GM12865 (cell line): Measurements from ENCODE around the gene GPR139.

ENCODE experiments used
- DNase-seq: peaks from one replicate; pipeline ENCODE4 v3.0.0; 2010; ENCODE audit warnings: low read depth
- H3K4me3 ChIP-seq: 2 replicates; pipeline ENCODE4 v1.5.1; 2011; ENCODE audit warnings: mild to moderate bottlenecking, low read depth, low read length, control low read depth
- CTCF ChIP-seq: IDR thresholded peaks from 2 replicates; pipeline ENCODE4 v1.5.1; 2011; ENCODE audit warnings: low read length, control low read depth, low read depth, inconsistent platforms; ENCODE audit not compliant: insufficient read depth; ENCODE audit errors: missing control alignments

The GPR139 gene

DNA sequence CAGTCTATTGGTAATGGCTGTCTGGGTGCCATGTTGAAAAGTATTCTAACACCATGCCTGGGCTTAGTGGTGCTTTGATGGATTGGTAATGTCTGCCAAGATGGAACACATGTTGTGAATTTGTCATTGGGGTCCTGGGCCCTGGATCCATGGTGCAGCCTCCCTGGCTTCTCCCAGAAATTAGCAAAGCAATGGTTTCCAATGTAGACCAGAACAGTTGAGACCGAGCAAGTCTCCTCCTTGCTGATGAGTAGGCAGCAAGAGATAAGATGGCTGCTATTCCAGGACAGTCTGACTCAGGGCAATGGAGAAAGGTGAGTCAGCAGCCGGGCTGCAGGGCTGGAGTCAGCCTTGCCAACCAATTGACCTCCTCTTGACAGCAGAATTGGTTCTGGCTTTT is 30.8 kb downstream of the GPR139 start:
- H3K4me3 ChIP-seq, result no peak overlapping the region
- no peak for DNase-seq
- no peak for TF ChIP-seq CTCF

DNA sequence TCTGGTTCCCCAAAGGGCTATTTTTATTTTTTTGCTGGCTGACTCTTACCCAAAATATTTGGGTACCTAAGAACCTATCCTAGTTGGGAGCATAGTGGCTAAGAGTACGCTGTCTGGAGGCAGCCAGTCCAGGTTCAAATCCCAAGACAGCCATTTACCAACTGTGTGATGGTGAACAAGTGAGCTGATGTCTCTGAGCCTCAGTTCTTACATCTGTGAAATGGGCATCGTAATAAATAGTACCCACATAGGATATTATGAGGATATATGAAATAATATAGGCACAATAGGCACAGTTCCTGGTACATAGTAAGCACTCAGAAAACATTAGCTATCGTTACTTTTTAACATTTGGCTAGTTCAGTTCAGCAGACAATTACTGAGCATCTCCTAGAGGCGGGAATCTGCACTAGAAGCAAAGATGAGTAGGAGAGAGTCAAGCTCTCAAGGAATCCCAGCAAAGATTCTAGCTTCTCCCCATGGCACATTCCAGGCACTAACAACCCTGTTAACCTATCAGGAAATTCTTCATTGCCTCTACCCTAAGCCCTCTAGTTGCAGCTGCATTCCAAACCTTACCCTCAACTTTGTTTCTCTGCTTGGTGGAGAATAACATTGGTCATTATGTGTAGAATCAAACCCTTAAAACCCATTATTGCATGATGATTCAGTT is 31.6 kb downstream of the GPR139 start:
- TF ChIP-seq CTCF, result no peak
- no peak for DNase-seq
- no peak overlapping the region for H3K4me3 ChIP-seq

DNA sequence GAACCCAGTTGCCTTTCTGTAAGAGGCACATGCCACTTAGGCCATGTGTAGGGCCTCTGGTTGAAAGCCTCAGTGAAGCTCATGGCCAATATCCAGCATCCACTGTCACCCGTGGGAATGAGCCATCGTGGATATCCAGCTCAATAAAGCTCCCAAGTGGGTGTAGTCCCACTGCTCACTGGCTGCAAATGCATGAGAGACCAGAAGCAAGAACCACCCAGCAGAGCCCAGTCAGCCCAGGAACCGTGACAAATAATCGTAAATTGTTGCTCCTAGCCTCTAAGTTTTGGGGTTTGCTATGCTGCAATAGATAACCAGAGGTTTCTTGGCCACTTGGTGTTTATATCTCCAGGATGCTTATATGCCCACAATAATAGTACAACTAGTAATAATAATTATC is 33.7 kb downstream of the GPR139 start:
- no peak for DNase-seq
- no peak for TF ChIP-seq CTCF
- no peak overlapping the region for H3K4me3 ChIP-seq

DNA sequence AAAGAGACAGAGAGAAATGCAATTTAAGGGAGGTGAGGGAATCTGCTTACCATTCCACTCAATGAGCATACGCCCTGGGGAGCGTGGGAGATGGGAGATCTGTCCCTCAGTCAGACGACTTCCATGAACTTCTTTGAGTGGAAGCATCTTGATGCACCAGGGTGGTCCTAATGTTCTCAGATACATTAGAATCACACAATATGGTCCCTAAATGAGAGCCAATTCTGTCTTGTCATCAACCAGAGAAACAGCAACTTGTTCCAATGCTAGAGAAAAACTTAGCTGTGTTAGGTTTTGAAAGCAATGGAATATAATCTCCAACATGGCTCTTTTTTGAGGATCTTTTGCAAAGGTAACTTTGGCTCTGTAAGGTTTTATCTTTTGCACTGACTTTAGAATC is 44.1 kb downstream of the GPR139 start:
- DNase-seq, result no peak
- no peak for TF ChIP-seq CTCF
- no peak overlapping the region for H3K4me3 ChIP-seq

DNA sequence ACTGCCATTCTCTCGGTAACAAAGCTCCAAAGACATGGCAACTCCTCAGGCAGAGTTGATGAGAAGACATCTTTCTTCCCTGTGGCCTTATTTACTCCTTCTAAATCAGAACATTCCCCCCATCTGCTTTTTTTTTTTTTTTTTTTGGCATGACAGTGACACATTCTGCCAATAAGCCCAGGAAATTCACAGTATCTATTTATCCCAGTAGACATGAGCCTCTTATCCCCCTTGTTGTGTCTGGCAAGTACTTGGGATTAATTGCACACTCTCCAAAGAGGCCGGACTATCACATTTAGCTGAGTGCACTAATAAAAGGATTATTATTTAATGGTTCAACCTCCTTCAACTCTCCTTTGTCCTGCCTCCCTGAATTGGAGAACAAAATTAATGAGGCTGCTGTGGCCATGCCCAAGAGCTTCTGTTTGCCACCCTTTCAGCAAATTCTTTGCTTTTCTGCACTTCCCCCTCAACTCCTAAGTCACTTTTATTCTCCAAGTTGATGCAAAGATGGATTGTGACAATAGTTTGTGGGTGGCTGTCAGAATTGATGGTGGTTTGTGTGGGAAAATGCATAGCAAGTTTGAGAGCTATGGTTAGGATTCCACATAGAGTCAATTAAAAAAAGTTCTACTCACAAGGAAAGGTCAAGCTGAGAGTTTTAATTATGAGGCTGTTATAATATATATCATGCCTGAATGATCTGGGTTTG is 47.2 kb downstream of the GPR139 start:
- H3K4me3 ChIP-seq, result no peak overlapping the region
- DNase-seq, result no peak
- no peak for TF ChIP-seq CTCF

DNA sequence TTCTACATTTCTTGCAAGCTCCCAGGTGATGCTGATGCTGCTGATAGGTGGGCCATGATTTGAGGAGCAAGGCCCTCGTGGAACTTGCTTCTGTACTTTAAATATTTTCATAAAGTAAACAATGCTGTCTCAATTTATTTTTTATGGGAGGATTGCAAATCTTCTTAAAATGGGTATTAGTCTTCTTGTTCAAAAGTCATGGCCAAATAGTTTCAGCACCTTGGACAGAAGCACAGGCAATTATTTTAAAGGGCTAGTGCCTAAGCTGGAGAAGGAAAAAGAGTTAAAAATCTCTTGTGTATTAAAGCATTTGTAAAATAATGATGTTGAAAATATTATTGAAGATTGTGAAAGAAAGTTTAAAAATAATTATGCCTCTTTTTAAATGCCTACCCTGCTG is 50.5 kb downstream of the GPR139 start:
- no peak for TF ChIP-seq CTCF
- no peak overlapping the region for H3K4me3 ChIP-seq
- DNase-seq, result peak; percentile 13
